ENCODE data around the gene MOCS1. TPM values are rescaled to one million over a fixed set of nuclear protein-coding genes. Genes with fewer than 3 reads are reported as not detected.
A peak's percentile ranks its signal among the peaks of the same experiment; 100 is the strongest.

MOCS1 gene
- total and polyA plus RNA-seq, 9 of the 15 experiments (the other 6 are each of a cell fraction or from before 2014, with no cell fraction given), result 0.69 to 12.7 (median 8.7) TPM

DNA sequence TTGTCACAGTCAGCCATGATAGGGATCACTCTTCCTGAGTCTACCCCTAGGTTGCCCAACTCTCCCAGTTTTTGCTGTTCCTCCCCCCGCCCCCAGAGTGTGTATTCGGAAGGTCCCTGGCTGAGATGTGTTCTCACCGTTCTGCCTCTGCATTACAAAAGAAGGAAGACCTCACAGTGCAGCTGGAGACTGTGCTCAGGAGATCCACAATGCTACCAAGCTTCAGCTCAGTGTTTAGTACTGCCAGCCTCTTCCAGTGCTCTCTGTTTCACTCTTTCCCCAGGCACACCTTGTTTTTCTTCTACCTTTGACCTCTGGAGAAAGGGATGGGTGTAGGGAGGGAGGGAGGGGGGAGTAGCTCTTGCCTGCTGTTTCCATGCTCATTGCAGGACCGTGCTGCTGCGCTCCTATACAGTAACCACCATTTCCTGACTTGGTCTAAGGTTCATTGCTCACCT lies 13.4 kb upstream of the MOCS1 start:
- CTCF ChIA-PET (ENCODE audit: low intra/inter-chr PET ratio), result no interaction called here
- no peak overlapping the region for H3K4me3 ChIP-seq
- ATAC-seq (no peak), DNase-seq (ENCODE audit: extremely low read depth in 1 of 4, low spot score in 3 of 4) (no peak), FAIRE-seq (no peak)
- in situ Hi-C loops (cut with MboI), result no loop called here
- TF ChIP-seq CEBPB (tag; IDR thresholded peaks at IDR 0.05), result peak; percentile 48; the same call in 1 of the 2 replicates
- TF ChIP-seq, protein P1, sequence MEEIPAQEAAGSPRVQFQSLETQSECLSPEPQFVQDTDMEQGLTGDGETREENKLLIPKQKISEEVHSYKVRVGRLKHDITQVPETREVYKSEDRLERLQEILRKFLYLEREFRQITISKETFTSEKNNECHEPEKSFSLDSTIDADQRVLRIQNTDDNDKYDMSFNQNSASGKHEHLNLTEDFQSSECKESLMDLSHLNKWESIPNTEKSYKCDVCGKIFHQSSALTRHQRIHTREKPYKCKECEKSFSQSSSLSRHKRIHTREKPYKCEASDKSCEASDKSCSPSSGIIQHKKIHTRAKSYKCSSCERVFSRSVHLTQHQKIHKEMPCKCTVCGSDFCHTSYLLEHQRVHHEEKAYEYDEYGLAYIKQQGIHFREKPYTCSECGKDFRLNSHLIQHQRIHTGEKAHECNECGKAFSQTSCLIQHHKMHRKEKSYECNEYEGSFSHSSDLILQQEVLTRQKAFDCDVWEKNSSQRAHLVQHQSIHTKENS (CRISPR knock-in tag; IDR thresholded peaks at IDR 0.05), result no peak
- no peak for TF ChIP-seq RBM34 (IDR thresholded peaks at IDR 0.05; ENCODE audit: borderline replicate concordance, insufficient read depth, low read length)
- TF ChIP-seq, protein P2, sequence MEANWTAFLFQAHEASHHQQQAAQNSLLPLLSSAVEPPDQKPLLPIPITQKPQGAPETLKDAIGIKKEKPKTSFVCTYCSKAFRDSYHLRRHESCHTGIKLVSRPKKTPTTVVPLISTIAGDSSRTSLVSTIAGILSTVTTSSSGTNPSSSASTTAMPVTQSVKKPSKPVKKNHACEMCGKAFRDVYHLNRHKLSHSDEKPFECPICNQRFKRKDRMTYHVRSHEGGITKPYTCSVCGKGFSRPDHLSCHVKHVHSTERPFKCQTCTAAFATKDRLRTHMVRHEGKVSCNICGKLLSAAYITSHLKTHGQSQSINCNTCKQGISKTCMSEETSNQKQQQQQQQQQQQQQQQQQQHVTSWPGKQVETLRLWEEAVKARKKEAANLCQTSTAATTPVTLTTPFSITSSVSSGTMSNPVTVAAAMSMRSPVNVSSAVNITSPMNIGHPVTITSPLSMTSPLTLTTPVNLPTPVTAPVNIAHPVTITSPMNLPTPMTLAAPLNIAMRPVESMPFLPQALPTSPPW (CRISPR knock-in tag; IDR thresholded peaks at IDR 0.05), result 0 out of 2 replicates have a peak, but pooled peaks have one; percentile 12
- TF ChIP-seq, protein P3, sequence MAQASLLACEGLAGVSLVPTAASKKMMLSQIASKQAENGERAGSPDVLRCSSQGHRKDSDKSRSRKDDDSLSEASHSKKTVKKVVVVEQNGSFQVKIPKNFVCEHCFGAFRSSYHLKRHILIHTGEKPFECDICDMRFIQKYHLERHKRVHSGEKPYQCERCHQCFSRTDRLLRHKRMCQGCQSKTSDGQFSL (CRISPR knock-in tag; IDR thresholded peaks at IDR 0.05), result no peak
- TF ChIP-seq, protein P3 (tag; IDR thresholded peaks at IDR 0.05), result no peak
- TF ChIP-seq, protein P4, sequence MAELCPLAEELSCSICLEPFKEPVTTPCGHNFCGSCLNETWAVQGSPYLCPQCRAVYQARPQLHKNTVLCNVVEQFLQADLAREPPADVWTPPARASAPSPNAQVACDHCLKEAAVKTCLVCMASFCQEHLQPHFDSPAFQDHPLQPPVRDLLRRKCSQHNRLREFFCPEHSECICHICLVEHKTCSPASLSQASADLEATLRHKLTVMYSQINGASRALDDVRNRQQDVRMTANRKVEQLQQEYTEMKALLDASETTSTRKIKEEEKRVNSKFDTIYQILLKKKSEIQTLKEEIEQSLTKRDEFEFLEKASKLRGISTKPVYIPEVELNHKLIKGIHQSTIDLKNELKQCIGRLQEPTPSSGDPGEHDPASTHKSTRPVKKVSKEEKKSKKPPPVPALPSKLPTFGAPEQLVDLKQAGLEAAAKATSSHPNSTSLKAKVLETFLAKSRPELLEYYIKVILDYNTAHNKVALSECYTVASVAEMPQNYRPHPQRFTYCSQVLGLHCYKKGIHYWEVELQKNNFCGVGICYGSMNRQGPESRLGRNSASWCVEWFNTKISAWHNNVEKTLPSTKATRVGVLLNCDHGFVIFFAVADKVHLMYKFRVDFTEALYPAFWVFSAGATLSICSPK (IDR thresholded peaks at IDR 0.05; ENCODE audit: borderline replicate concordance), result no peak
- TF ChIP-seq, protein P5, sequence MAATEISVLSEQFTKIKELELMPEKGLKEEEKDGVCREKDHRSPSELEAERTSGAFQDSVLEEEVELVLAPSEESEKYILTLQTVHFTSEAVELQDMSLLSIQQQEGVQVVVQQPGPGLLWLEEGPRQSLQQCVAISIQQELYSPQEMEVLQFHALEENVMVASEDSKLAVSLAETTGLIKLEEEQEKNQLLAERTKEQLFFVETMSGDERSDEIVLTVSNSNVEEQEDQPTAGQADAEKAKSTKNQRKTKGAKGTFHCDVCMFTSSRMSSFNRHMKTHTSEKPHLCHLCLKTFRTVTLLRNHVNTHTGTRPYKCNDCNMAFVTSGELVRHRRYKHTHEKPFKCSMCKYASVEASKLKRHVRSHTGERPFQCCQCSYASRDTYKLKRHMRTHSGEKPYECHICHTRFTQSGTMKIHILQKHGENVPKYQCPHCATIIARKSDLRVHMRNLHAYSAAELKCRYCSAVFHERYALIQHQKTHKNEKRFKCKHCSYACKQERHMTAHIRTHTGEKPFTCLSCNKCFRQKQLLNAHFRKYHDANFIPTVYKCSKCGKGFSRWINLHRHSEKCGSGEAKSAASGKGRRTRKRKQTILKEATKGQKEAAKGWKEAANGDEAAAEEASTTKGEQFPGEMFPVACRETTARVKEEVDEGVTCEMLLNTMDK (IDR thresholded peaks at IDR 0.05; ENCODE audit: borderline replicate concordance, insufficient read depth, low read depth, low read length, poor library complexity, severe bottlenecking), result no peak
- no peak for TF ChIP-seq ZNF77 (CRISPR knock-in tag; IDR thresholded peaks at IDR 0.05)
- TF ChIP-seq, protein P6, sequence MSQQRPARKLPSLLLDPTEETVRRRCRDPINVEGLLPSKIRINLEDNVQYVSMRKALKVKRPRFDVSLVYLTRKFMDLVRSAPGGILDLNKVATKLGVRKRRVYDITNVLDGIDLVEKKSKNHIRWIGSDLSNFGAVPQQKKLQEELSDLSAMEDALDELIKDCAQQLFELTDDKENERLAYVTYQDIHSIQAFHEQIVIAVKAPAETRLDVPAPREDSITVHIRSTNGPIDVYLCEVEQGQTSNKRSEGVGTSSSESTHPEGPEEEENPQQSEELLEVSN (IDR thresholded peaks at IDR 0.05; ENCODE audit: borderline replicate concordance in 1 of 2, extremely low read depth in 1 of 2, insufficient read depth in 1 of 2, insufficient read length in 1 of 2, low read depth in 1 of 2, low read length in 1 of 2, poor library complexity in 1 of 2, severe bottlenecking in 1 of 2), result no peak
- no peak for TF ChIP-seq U2AF1 (optimal IDR thresholded peaks at IDR 0.05; ENCODE audit: low read depth, low read length)
- intact Hi-C loops (cut with micrococcal nuclease), result no loop called here
- no peaks in the 10 kb centered on the region for H3K79me2 ChIP-seq (ENCODE audit: control insufficient read depth, insufficient read depth, low read length)
- H3K27me3 ChIP-seq (ENCODE audit: control insufficient read depth in 2 of 2, insufficient read depth in 2 of 2, low read length in 2 of 2), result no peaks in the 10 kb centered on the region; a peak in 1 of 5 replicates
- H3K4me2 ChIP-seq (ENCODE audit: insufficient read depth, low read length), result no peak overlapping the region
- H3K4me1 ChIP-seq (replicated peaks in 1 of 2; ENCODE audit: control insufficient read depth in 2 of 2, insufficient read depth in 2 of 2, low read length in 2 of 2), result peaks cover 0 to 13% of the 10 kb centered on the region in 2 experiments; a peak in 4 of 5 replicates
- WGBS (ENCODE audit: insufficient coverage, low coverage, missing lambda C conversion rate), result 0% methylated on average over 3 of the region's 5 CpGs
- BruUV-seq (replicated peaks), result no TSS peak
- no peak overlapping the region for H2AFZ ChIP-seq (ENCODE audit: low read depth, low read length)
- POLR2A ChIA-PET, result no interaction called here
- no peaks in the 10 kb centered on the region for H3K36me3 ChIP-seq (ENCODE audit: control insufficient read depth, insufficient read depth, low read length)
- no peaks in the 10 kb centered on the region for H3K9me1 ChIP-seq (ENCODE audit: control insufficient read depth, insufficient read depth, low read length)
- H3K27ac ChIP-seq (ENCODE audit: extremely low read depth, low read depth, low read length), result no peak overlapping the region
- no peaks in the 10 kb centered on the region for H4K20me1 ChIP-seq (replicated peaks; ENCODE audit: control insufficient read depth, insufficient read depth, low read length)
- no peaks in the 10 kb centered on the region for H3K9me3 ChIP-seq (replicated peaks; ENCODE audit: control insufficient read depth, insufficient read depth, low read depth, low read length)
- no peak overlapping the region for H3K9ac ChIP-seq (ENCODE audit: insufficient read depth in 1 of 2, low read depth in 2 of 2, low read length in 2 of 2)
